Stimulated activated CD4-positive, alpha-beta T cell treated with anti-CD3 and anti-CD28 coated beads, Interleukin-12 subunit alpha, Interleukin-12 subunit beta, amount 100 ng/mL, for 4 hours (primary cell): ENCODE measurements around the gene ERC2.
"Not testable (repeated sequence)": the region's sequence is repeated elsewhere in the genome, so short reads cannot be mapped to it uniquely, and the experiment has no call there.

Source experiments
- DNase-seq: peaks from one replicate; pipeline ENCODE4 v3.0.0-alpha.2; 2020

ERC2 gene

DNA sequence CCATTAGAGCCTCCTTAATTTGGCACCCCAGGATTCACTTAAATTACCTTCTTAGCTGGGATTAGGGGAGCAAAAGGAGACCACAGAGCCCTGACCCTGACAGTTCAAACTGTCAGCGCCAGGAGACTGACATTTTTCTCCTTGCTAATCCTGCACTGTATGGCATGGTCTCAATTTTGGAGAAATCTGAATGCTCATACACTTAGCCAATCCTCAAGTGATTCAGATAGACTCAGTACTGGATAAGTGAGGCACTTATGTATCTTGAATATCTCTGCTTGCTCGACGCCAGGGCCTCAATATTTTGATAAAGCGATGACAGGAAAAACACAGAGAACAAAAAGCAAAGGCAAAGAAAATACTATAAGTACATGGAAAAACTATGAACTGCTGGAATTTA, 605.2 kb downstream of the ERC2 start:
- DNase-seq = no peak

DNA sequence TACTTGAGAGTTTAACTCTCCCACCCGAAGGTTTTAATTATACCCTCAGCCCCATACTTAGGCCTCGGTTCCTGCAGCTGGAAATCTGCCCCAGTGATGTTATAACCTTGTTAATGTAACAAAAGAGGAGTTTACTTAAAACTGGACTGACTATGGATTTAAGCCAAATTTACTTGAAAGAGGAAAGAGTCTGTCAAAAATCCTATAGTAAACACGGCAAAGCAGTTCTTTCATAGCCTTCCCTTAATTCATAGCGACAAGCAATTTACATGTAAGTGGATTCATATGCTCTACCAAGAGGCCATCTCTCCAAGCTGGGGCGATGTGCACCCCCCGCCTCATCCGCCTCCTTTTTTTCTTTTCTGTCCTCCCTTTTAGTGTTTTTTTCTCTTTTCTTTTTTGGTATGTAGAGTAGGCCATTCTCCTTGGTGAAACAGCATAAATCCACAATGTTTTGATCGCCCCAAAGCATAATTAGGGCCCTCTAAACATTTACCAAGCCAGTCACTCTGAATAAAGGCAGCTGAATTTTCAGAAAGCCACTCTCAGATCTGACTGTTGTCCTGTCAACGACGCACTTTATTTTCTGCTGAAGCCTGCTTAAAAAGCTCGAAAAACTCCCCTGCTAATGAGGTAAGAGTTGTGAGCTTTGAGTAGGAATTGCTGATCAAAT, 608.1 kb downstream of the ERC2 start:
- DNase-seq = no peak

DNA sequence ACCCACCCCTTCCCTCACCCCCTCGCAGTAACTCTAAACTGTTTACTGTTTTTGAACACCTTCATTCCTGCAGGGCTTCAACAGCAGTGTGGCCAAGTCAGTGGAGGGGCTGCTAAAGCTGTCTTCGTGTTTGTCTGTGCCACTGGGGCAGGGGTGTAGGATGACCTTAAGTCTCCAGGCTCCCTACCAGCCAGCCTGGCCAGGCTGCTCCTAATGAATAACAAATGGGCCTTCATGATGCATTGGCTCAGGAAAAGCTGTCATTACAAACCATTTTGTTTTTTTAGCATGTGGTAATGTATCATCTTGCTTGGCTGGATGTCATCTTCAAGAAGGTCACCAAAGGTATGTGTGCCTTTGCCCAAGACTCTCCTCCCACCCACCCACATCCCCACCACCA, 609.0 kb downstream of the ERC2 start:
- no peak for DNase-seq

DNA sequence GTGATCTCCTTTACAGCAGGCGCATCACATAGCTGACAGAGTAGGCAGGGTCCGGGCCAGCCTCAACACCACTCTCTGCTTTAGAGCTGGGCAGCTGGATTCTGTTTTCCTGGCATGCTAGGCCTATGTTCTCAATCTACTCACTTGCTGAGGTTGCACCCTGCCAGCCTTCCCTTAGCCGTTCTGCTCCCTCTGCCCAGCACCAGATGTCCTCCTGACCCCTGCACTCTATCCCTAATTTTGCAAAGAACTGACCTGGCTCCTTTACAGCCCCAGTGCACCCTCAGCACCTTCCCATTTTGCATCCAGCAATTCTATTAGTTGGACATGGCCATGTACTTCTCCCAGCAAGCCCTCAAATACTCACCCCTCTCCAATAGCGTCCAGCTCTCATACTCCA, 609.5 kb downstream of the ERC2 start:
- no peak for DNase-seq

DNA sequence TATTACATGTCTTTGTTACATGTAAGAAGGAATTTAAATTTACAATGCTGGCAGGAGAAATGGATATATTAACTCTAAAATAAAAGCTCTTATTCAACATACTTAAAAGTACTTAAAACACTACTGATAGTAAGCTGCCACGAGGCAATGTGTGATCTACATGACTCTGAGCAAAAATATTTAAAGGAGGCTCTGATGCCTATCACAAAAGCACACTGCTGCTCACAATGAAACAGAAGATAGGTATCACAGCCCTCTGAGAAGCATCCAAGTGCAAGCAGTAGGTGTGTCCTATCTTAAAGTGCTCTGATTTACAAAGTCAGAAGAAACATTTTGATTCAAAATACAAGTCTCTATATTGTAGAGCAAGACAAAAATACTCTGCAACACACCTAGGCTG, 610.0 kb downstream of the ERC2 start:
- no peak for DNase-seq

DNA sequence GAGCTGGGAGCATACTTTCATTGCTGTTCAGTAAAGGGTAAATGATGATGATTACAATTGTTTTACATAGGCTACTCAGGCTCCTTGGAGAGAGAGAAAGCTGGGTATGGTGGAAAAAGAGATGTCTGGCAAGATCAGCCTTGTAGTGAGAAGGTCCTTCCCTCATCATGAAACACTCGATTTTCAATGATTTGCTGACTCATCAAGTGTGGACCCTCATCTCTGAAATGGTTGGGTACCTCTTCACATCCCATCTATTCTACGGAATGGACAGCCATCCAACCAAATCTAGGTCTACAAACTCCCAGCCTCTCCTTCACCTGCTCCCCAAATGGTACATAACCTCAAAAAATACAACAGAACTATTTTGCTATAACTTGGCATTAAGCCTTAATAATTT, 610.6 kb downstream of the ERC2 start:
- DNase-seq = no peak

DNA sequence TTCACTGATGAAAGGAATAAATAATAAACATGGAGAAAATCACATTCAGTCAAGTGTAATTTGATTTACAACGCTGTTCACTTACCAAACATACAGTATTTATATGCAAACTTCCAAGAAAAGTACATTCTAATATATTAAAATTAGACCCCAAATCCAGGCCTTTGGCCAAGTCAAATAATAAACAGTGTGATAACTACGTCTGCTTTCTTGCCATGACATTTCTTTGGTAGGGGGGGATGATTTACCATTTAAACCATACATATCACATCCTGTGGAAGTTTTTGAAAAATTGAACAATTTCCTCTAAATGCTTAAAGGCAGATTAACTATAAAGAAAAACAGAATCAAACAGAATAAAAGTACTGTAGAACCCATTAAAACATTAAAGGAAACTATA, 613.0 kb downstream of the ERC2 start:
- no peak for DNase-seq

DNA sequence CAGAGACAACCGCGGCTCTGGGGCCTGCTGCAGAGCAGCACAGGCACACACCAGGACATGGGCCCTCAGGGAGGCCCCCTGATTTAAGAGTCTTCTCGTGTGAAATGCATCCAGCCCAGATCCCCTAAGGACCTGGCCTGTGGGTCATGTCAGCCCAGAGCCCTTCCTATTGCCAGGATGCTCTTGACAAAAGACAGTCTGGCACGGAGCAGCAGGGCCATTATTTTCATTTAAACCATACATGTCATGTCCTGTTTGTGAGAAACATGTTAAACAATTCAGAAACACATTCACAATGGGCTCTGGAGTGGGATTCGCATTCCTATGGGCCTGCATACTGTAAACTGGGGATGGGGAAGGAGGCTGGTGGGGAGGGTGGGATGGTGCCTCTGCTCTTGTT, 613.8 kb downstream of the ERC2 start:
- DNase-seq = no peak

DNA sequence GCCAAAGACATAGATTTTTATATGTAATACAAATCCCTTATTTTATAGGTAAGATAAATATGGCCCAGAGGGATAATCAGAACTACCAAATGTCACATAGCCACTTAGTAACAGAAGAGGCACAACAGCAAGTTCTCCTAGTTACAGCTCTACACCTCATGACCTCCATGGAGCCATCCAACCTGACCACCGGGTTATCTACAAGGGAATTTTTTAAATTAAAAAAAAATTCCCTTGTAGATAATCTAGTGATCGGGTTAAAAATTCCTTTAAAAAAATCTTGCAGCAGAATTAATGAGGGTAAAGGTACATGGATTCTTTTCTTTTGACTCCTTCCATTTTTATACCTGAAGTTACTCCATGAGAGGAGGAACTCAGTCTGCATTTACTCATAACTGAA, 615.9 kb downstream of the ERC2 start:
- DNase-seq = no peak

DNA sequence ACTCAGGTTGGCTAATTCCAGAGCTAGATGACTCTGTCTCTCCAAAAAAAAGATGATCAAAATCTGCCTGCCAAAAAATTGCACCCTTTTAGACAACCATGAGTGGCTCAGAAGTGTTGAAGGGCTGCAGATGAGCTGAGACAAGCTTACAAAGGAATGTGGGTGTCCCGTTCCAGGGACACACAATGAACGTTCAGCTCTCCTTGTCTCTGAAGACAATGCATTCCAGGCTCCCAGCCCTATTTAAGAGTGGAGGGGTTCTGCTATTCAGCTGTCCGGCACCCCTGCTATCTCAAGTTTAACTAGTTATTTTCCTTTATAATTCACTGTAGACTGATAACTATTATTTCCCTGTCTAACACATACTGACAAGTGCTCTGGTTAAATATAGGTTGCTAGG, 626.1 kb downstream of the ERC2 start:
- no peak for DNase-seq

DNA sequence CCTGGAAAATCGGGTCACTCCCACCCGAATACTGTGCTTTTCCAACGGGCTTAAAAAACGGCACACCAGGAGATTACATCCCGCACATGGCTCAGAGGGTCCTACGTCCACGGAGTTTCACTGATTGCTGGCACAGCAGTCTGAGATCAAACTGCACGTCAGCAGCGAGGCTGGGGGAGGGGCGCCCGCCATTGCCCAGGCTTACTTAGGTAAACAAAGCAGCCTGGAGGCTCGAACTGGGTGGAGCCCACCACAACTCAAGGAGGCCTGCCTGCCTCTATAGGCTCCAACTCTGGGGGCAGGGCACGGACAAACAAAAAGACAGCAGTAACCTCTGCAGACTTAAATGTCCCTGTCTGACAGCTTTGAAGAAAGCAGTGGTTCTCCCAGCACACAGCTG, 636.4 kb downstream of the ERC2 start:
- not testable (repeated sequence) for DNase-seq

DNA sequence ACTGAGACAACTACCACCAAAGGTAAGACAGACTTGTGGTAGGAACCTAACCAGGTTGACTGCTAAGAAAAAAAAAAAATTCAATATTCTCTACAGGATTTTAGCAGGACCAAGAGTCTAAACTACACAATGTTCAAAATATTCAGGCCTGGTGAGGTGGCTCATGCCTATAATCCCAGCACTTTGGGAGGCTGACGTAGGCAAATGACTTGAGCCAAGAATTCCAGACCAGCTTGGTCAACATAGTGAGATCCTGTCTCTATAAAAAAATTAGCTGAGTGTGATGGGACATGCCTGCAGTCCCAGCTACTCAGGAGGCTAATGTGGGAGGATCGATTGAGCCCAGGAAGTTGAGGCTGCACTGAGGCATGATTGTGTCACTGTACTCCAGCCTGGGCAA, 639.6 kb downstream of the ERC2 start:
- DNase-seq = no peak

DNA sequence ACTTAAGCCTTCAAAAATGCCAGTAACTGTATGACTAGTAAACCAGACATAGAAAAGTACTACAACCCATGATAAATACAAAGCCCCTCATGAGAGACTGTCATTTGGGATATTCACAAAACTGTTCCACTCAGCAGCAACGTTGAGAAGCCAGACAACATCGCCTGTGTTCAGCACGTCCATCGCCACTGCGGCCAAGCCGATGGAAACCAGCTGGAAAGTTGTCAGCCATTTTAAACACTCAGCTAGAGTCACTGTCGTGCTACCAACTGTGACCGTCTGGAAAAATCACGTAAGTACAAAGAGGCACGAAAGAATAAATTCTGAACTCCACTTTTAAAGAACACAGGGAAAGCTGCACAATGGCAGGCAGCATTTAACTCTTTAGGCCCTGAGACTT, 640.5 kb downstream of the ERC2 start:
- DNase-seq = no peak

DNA sequence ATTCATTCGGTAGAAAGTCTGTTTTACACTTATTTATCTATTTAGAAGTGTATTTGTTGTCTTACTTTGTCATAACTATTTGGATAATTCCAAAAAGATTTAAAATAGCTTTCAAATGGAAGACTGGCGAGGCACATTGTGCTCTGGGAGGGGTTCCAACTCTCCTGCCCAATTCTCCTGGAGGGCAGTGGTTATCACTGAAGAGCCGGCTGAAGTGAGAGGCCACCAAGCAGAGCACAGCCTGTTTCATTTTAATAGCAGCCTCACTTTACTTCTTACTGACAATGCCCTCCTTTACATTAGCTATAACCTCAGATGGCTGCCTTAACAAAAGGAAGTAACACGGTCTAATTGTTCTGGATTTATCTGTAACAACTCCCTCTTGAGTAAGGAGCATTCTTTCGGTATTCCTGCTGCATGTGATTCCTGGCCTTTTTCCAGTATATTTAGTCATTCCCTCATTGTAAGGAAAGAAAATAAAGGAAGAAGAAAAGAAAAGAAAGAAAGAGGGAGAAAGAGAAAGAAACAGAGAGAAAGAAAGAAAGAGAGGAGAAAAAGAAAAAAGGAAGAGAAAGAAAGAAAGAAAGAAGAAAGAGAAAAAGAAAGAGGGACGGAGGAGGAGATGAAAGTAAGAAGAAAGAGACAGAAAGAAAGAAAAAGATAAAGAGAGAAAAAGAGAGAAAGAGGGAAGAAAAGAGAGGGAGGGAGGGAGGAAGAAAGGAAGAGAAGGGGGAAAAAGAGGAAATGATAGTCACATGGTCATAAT, 641.4 kb downstream of the ERC2 start:
- DNase-seq = no peak

DNA sequence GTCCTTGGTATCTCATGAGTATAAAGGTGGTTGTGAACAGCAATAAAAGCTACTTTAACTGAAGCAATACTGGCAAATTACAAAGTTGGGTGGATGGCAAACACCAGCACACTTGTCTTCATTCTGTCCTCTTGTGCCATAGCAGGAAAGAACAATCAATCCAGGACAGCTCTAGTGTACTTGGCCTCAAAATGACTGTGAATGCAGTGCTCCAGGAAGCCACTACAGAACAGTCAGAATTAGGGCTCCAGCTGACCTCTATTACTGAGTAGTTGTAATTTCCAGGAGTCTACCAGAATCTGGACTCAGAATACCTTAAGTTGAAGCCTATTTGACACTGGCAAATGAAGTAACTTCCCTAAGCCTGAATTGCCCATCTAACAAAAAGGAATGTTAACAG, 642.2 kb downstream of the ERC2 start:
- no peak for DNase-seq

DNA sequence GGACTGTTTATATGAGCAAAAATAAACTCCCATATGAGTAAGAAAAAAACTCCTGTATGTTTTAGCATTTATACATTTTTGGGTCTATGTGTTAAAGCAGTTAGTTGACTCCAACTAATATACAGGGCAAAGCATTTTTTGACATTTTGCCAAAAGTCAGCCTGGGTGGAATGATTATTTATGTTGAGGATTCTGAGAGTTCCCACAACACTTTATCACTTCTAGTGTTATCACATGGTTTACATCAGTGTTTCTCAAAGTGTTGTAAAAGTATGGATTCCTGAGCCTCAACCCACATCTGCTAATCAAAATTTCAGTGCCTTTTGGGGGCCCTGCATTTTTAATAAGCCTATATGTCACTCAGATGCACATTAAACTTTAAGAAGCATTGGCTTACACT, 643.9 kb downstream of the ERC2 start:
- DNase-seq = no peak

DNA sequence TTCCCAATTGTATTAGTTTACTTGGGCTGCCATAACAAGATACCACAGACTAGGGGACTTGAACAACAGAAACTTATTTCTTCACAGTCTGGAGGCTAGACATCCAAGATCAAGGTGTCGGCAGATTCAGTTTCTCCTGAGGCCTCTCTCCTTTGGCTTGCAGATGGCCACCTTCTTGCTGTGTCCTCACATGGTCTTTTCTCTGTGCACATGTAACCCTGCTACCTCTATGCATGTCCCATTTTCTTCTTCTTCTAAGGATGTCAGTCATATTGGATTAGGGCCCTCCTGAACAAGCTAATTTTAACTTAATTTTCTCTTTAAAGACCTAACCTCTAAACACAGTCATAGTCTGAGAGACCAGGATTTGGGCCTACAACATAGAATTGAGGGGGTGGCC, 644.4 kb downstream of the ERC2 start:
- no peak for DNase-seq

DNA sequence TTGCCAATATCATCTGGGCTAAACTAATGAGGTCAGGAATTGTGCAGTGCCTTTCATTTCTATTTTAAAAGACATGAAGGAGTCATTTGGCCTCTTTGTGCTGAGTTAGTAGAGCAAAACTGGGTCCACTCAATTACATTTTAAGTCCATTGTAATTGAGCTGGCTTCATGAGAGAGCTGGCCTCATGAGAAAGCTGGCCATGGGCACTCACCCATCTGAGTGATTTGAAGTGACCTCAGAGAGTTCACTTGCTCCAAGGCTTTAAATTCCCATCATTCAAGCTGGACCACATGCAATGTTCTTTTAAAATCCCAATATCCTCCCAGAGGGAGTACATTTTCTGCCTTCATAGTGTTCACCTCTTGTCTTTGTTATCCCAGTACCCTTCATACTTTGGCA, 645.3 kb downstream of the ERC2 start:
- DNase-seq = no peak

DNA sequence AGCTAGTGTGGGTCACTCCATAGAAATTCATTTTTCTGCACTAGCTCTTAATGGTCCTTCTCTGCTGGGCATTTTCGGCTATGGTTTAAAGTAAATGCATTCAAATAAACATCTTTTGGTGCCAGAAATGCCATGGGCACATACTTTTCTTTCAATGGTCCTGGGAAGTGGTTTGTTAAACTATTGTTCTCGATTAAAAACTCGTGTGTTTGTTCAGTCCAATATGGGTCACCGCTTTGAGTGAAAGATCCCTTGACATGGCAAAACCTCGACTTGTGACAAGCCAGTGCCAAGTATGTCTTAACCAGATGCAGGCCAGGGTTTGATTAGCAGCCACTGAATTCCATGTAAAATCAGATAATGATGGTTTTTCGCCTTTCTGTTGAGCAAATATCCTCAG, 649.3 kb downstream of the ERC2 start:
- DNase-seq = no peak

DNA sequence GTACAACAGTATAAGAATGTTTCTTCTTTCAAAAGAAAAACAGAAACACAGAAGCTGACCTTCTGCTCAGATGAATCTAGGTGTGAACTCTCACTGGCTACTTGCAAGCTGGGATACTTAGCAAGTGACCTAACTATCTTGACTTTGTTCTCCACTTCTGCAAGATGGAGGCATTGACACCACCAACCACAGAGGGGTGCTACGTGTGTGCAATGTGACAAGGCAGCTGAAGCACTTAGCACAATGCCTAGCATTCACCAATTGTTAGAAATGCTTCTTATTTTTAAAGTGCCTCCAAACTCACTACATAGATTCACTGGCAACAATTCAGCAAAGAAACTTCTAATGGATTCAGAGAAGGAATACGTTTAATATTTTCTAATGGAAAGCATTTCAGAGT, 649.8 kb downstream of the ERC2 start:
- DNase-seq = no peak

DNA sequence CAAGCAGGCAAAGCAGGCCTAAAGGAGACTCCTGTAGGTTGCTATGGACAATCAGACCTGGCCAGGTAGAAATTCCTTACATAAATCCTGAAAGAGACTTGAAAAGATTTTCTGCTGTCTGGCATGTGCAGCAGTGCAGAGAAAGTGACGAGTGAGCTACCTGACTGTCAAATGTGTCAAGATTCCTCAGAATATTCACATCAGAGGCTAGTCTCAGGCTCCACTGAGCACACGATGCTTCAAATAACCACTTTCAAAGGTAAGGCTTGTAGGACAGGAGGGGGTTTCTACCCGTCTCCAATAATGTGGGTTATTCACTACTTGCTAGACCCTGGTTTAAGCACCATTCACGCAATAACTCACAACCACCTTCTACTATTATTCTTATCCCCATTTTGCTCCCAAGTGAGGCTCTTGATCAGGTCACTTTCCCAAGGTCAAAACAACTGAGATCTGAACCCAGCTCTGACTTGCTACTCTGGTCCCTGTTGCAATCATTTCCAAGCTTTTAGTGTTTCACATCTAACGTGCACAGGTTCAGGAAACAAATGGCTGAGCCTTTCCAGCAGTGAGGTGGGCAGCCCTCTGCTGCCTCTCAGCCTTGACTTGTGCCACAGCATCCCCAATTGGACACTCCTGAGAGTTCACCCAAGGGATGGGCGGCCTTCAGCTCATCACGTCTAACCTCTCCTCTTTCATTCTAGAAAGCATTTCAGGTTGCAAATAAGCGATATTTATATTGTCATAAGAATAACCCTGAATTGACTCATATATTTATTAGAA, 651.3 kb downstream of the ERC2 start:
- no peak for DNase-seq

DNA sequence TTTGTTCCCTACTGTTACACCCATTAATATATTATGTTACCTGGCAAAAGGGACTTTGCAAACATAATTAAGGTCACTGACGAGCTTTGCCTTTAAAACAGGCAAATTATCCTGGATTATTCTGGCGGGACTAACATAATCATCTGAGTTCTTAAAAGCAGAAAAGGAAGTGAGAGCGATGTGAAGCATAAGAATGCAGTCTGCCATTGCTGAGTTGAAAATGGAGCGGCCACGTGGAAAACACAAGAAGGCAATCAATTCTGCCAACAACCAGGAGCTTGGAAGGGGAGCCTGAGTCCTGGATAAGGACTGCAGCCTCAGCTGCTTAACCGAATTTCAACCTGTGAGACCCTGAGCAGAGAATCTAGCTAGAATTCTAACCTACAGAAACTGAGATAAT, 653.0 kb downstream of the ERC2 start:
- no peak for DNase-seq

DNA sequence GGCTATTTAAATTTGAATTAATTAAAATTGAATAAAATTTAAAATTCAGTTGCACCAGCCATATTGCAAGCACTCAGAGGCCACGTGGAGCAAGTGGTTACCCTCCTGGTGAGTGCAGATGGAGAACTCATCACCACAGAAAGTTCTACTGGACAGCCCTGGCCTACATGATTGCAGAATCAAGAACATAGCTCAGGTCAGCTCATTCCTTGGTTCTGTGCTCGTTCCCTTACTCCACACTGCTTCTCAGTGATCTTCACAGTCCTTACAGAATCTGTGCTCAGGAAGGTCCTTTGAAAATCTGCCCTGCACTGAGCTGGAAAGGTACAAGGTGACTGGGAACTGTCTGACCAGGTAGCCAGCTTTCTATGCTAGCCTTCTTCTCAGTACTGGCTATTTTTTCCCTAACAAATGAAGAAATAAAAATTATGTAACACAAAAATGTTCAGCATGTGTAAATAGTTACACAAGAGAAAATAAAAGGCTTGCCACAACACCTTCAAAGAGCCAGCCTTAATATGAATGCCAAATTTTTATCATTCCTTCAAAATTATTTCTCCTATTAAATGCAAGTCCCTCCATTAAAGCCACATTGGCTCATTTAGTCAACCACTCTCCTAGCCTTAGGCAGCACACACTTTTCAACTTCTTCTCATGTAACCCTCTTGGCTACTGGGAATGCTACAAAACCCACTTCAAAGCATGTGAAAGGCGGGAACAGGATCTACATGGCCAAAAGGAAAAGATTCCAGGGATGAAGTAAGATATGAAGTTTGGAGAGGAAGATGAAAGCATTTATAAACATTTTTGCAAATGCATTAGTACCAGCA, 654.8 kb downstream of the ERC2 start:
- no peak for DNase-seq
